ENCODE data around the gene C4orf51. TPM values are rescaled to one million over a fixed set of nuclear protein-coding genes. Genes with fewer than 3 reads are reported as not detected.

Gene C4orf51
- total RNA-seq, 1 donor, result not detected

DNA sequence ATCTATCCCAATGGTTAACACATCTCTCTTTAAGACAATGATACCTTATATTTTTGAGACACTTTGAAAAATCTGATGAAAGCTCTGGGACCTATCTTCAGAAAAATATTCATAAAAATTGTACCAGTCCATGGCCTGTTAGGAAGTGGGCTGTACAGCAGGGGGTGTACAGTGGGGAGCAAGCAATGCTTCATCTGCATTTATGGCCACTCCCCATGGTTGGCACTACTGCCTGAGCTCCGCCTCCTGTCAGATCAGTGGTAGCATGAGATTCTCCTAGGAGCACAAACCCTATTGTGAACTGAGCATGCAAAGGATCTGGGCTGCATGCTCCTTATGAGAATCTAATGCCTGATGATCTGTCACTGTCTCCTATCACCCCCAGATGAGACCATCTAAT is 42.6 kb downstream of the C4orf51 start:
- Histone ChIP-seq H3K4me2 (ENCODE audit: insufficient read depth, low read length) (no peak overlapping the region), H4K20me1 (ENCODE audit: insufficient read depth, low read length) (no peaks in the 10 kb centered on the region), H3K27ac (ENCODE audit: low read depth, low read length) (no peak overlapping the region), H3K9me3 (ENCODE audit: low read depth, low read length) (no peaks in the 10 kb centered on the region), H3K4me1 (ENCODE audit: insufficient read depth, low read length) (no peaks in the 10 kb centered on the region), H2AFZ (ENCODE audit: low read length) (no peak overlapping the region), H3K4me3 (ENCODE audit: insufficient read depth, low read length) (no peak overlapping the region), H3K27me3 (ENCODE audit: insufficient read depth, low read length) (no peaks in the 10 kb centered on the region), H3K36me3 (ENCODE audit: insufficient read depth, low read length) (no peaks in the 10 kb centered on the region), H3K79me2 (ENCODE audit: insufficient read depth, low read length) (no peaks in the 10 kb centered on the region)
- no peak for TF ChIP-seq CTCF (IDR thresholded peaks at IDR 0.05; ENCODE audit: extremely low read depth, low read depth, low read length)
- DNase-seq (ENCODE audit: insufficient read length, low spot score, missing footprints), result no peak

- no peaks in the 10 kb centered on the region for H4K20me1 ChIP-seq (ENCODE audit: insufficient read depth, low read length)
- H3K4me1 ChIP-seq (ENCODE audit: insufficient read depth, low read length), result no peaks in the 10 kb centered on the region
- no peaks in the 10 kb centered on the region for H3K27me3 ChIP-seq (ENCODE audit: insufficient read depth, low read length)
- H3K27ac ChIP-seq (ENCODE audit: low read depth, low read length), result no peak overlapping the region
- no peak overlapping the region for H3K4me3 ChIP-seq (ENCODE audit: insufficient read depth, low read length)
- no peaks in the 10 kb centered on the region for H3K79me2 ChIP-seq (ENCODE audit: insufficient read depth, low read length)
- H3K36me3 ChIP-seq (ENCODE audit: insufficient read depth, low read length), result no peaks in the 10 kb centered on the region
- H3K4me2 ChIP-seq (ENCODE audit: insufficient read depth, low read length), result no peak overlapping the region
- DNase-seq (ENCODE audit: insufficient read length, low spot score, missing footprints), result no peak
- H3K9me3 ChIP-seq (ENCODE audit: low read depth, low read length), result no peaks in the 10 kb centered on the region
- no peak overlapping the region for H2AFZ ChIP-seq (ENCODE audit: low read length)
- no peak for TF ChIP-seq CTCF (IDR thresholded peaks at IDR 0.05; ENCODE audit: extremely low read depth, low read depth, low read length)
Observed at GRCh38 chr4:145723336-145723735, 43.4 kb downstream of the C4orf51 start.

- H3K4me1 ChIP-seq (ENCODE audit: insufficient read depth, low read length), result peaks cover 23% of the 10 kb centered on the region
- H4K20me1 ChIP-seq (ENCODE audit: insufficient read depth, low read length), result no peaks in the 10 kb centered on the region
- no peaks in the 10 kb centered on the region for H3K36me3 ChIP-seq (ENCODE audit: insufficient read depth, low read length)
- no peaks in the 10 kb centered on the region for H3K27me3 ChIP-seq (ENCODE audit: insufficient read depth, low read length)
- DNase-seq (ENCODE audit: insufficient read length, low spot score, missing footprints), result peak; percentile 52
- no peak overlapping the region for H3K27ac ChIP-seq (ENCODE audit: low read depth, low read length)
- H2AFZ ChIP-seq (ENCODE audit: low read length), result no peak overlapping the region
- H3K4me2 ChIP-seq (ENCODE audit: insufficient read depth, low read length), result no peak overlapping the region
- H3K4me3 ChIP-seq (ENCODE audit: insufficient read depth, low read length), result no peak overlapping the region
- no peaks in the 10 kb centered on the region for H3K9me3 ChIP-seq (ENCODE audit: low read depth, low read length)
- TF ChIP-seq CTCF (IDR thresholded peaks at IDR 0.05; ENCODE audit: extremely low read depth, low read depth, low read length), result no peak
- no peaks in the 10 kb centered on the region for H3K79me2 ChIP-seq (ENCODE audit: insufficient read depth, low read length)
Observed at GRCh38 chr4:145730026-145730425, 50.1 kb downstream of the C4orf51 start.

DNA sequence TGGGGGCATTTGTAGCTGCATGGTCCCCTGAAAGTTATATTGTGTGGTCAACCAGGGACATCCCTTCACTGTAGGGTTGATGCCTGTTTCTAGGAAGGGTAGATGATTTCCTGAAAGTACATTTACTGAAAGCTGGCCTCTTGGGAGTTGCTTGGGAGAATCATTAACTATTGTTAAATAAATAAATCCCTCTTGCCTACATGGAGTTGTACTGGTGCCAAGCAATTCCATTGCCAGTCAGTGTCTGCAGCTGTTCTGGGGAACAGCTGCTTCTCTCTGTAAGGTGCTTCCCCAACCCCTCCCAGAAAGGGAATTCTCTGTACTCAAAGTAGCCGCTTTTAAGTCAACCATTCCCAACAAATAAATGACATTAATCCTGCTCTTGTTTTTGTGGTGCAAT is 51.1 kb downstream of the C4orf51 start:
- H3K4me2 ChIP-seq (ENCODE audit: insufficient read depth, low read length), result no peak overlapping the region
- H2AFZ ChIP-seq (ENCODE audit: low read length), result no peak overlapping the region
- H3K79me2 ChIP-seq (ENCODE audit: insufficient read depth, low read length), result no peaks in the 10 kb centered on the region
- no peaks in the 10 kb centered on the region for H4K20me1 ChIP-seq (ENCODE audit: insufficient read depth, low read length)
- no peaks in the 10 kb centered on the region for H3K27me3 ChIP-seq (ENCODE audit: insufficient read depth, low read length)
- no peaks in the 10 kb centered on the region for H3K36me3 ChIP-seq (ENCODE audit: insufficient read depth, low read length)
- no peak overlapping the region for H3K4me3 ChIP-seq (ENCODE audit: insufficient read depth, low read length)
- peaks cover 32% of the 10 kb centered on the region for H3K4me1 ChIP-seq (ENCODE audit: insufficient read depth, low read length)
- no peaks in the 10 kb centered on the region for H3K9me3 ChIP-seq (ENCODE audit: low read depth, low read length)
- H3K27ac ChIP-seq (ENCODE audit: low read depth, low read length), result no peak overlapping the region
- DNase-seq (ENCODE audit: insufficient read length, low spot score, missing footprints), result peak; percentile 85
- TF ChIP-seq CTCF (IDR thresholded peaks at IDR 0.05; ENCODE audit: extremely low read depth, low read depth, low read length), result no peak
